Activated CD4-positive, alpha-beta T cell treated with anti-CD3 and anti-CD28 coated beads for 1 hour (primary cell): ENCODE results near the gene DGKH.
"Not testable (repeated sequence)": the region's sequence is repeated elsewhere in the genome, so short reads cannot be mapped to it uniquely, and the experiment has no call there.

Source experiments
- DNase-seq: peaks from one replicate; pipeline ENCODE4 v3.0.0-alpha.2; 2020

Gene DGKH

DNA sequence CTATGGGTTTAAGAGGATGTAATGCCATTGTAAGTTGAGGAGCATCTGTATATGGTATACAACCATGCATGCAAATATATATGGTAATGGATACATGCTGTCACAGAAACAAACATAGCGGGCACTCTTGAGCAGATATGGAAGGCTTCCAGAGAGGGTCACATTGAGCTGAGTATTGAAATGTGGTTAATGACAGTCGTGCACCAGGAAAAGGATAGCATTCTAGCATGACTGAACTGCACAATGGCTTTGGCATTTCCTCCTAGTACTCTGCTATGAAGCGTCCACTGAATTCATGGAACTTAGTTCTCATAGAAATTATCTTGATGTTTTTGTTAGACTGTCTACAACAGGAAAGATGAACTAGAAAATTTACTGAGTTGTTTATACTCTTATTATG is 25.2 kb downstream of the DGKH start:
- DNase-seq: no peak

DNA sequence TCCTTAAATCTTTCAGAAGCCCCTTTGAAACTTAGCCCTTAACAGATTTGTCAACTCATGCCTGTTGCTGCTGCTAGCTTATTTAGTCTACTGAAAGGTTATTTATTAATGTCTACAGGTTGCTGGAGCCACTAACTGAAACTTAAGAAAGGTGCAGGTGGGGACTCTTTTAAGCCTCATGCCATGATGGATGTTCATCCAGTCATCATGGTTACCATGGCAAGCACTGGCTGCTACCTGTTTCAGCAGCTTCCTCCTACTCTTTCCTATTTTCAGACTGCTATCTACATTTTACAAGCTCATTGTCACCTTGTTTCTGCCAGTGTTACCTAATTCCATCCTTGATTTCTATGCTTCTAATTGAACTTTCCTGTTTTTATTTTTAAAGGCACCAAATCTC is 27.1 kb downstream of the DGKH start:
- DNase-seq: no peak

DNA sequence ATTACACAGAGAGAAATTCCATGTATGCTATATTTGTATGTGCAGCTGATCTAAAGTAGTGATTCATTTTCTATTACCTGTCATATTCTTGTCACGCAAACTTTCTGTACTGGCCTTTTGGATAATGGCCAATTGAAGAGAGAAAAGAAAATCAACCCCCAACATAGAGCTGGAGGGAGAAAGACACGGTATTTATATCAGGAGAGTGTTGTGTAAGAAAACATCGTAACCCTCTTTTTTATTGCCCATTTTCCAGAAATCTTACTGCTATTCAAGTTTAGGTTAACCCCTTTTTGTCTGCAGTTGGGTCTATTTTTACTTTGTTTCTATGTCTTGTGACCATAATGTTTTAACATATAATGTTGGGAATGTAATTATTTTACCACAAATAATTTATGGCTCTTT is 27.9 kb downstream of the DGKH start:
- no peak for DNase-seq

DNA sequence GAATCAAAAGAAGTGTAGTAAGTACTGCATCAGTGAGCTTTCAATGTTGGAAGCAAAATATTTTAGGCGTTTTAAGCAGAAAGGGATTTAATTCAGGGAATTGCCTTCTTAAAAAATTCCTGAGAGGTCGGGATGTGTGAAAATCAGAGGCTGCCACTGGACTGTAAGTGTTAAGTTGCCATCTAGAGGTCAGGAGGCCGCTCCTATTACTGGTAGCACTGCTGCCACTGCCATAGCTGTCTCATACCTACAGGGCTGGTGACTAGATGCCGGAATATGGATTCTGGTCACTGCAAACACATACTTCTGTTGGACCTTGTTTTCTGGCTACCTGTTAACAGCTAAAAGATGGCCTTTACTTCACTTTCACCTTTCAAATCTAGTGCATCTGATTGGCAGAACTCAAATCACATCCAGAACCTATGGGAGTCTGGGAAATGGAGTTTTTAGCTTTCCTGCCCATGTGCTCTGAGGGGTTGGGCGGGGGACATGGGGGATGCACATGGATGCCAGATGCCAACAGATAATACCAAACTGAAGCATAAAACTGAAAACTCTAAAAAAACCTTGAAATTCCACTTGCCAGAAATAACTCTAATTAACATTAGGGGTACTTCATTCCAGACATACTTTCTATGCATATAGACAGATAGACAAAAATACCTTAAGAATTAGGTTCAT is 29.8 kb downstream of the DGKH start:
- DNase-seq: no peak

DNA sequence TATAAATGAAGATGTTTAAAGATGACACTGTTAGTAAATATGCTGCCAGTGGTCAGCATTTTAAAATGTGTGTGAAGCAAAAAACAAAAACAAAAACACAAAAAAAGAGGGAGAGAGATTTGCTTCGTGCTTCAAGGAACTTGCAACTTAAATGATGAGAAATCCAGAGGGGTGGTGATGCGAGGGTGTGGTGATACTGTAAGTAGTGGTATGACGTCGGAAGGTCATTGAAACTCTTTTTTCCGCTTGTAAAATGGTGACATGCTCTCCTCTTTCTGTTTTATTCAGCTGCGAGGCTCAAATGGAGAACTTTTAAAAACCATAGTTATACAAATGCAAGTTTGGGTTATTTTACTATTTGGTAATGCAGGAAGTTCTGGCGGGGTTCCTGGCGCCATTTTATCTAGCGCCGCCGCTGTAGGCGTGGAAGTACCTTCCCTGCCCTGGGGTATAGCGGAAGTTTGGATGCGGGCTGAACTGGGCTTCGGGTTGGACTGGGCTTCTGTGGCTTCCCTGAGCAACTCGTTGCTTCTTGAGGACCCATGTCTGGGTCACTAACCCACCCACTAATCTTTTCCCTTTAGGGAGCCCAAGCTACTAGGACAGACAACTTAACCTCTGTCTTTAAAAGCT is 34.8 kb downstream of the DGKH start:
- no peak for DNase-seq

DNA sequence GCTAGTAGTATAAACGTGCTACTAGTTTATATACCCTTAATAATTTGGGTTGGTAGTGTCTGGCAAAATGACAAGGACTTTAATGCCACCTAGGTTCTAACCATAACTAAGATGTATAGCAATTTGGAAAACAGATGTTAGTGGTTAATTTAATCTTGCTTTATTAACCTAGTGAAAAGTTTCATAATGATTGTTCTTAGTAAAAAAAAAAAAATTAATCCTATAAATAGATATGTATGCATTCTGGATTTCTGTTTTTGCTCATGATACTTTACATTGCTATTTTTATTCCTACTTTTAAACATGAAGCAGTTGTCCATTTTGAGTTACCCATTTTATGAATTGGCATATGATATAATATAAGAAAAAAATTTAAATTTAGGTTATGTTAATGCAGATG is 36.3 kb downstream of the DGKH start:
- DNase-seq: no peak

DNA sequence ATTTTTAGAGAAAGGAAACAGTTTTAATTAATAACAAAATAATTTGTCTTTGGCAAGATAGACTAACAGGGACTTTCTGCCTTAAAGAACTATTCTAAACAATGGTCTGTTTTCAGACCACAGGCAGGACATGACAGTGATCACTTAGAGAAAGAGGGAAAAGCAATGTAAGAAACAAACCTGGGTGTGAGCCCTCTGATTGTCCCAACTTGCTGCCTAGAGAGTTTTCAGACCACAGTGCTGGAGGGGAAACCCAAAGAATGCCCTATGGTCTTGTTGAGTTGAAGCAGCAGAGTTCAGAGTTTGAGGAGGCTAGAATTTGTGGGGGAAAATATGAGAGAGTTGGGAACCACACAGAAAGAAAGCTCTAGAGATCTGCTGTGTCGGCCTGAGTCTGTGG is 38.1 kb downstream of the DGKH start:
- DNase-seq: no peak

DNA sequence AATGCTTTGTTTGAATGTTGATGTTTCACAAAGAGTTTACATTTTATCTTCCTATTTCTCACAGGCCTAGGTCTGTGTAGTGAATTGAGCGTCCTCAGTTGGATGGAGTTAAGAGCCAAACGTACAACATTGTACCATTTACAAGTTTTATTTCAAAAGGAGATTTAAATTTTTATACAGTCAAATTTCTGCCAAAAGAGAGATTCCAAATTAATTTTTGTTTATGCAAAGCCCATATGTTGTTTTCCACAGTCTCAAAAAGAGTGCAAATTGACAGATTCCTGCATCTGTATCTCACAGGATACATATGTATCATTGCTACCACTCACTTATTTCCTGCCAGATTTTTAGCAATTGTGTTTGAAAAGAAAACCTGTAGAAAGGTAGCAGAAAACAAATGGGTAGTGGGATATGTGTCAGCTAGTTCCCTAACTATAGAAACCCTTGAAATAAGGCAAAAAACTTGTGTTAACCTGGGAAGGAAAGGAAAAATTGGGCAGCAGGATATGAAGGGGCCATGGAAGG is 46.1 kb downstream of the DGKH start:
- DNase-seq: no peak

DNA sequence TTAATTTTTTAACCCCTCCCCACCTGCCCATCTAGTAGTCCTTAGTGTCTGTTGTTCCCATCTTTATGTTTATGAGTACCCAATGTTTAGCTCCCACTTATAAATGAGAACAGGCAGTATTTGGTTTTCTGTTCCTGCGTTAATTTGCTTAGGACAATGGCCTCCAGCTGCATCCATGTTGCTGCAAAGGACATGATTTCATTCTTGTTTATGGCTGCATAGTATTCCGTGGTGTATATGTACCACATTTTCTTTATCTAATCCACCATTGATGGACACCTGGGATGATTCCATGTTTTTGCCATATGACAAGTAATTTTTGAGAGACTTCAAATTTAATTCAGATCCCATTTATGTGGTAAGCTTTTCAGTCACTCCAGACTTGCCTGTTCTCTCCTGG is 47.8 kb downstream of the DGKH start:
- DNase-seq: not testable (repeated sequence)

DNA sequence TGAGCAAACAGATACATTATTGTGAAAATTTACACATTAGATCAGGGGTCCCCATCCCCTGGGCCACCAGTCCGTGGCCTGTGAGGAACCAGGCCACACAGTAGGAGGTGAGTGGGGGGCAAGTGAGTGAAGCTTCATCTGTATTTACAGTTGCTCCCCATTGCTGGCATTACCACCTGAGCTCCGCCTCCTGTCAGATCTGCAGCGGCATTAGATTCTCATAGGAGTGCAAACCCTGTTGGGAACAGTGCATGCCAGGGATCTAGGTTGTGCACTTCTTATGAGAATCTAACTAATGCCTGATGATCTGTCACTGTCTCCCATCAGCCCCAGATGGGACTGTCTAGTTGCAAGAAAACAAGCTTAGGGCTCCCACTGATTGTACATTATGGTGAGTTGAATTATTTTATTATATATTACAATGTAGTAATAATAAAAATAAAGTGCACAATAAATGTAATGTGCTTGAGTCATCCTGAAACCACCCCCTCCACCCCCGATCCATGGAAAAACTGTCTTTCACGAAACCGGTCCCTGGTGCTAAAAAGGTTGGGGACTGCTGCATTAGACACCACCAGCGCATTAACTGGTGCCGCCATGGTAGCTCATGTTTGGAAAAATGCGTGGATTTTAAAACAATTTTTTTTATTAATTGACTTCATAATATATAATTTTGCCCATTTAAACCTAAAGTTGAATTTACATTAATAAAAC is 51.7 kb downstream of the DGKH start:
- no peak for DNase-seq

DNA sequence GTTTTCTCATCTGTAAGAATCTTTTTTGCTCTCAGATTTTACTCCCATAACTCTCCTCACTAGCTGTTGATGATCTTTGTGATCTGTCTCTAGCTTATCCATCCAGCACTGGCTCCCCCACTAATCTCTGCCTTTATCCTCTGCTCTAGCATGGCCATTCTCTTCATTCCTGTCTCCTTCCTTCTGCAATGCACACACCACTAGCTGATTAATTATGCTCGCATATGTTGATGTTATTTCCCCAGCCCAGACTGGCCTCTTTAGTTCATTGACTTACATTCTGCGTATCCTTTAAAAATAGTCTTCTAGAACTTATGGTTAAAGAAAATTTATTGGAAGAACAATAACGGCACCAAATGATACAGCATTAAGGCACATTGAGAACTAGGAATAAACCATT is 52.5 kb downstream of the DGKH start:
- no peak for DNase-seq

DNA sequence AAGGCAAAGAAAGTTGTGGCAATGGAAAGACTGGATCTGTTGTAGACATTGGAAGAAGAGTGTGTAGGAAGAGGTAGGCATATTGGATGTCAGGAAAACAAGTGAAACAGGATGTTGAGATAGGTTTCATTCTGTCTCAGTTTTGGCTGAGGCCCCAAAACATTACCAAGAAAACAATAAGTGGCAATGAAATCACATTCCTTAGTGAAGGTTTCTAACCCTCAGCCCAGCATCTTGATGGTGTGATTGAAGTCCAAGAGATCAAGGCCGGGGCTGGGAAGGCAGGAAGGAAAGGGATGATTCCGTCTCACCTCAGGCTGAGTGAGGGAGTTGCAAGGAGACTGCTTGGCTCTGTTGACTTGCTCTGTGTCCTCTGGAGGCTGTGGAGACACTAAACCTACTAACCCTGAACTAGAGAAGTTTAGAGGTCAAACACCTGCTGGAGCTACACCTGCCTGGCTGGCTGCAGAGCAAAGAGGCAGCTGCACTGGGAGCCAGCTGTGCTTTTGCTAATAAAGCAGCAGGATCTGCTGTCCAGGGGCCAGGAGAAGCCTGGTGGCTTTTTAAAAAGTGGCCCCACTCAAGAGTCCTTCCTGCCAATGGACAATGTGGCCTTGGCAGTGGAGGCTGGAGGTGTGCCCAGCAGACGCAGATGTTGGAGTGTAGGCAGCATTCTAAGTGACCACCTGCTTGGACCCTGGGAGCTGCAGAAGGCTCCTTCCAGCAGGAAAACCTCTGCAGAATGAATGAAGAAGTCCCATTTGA is 53.6 kb downstream of the DGKH start:
- DNase-seq: no peak

DNA sequence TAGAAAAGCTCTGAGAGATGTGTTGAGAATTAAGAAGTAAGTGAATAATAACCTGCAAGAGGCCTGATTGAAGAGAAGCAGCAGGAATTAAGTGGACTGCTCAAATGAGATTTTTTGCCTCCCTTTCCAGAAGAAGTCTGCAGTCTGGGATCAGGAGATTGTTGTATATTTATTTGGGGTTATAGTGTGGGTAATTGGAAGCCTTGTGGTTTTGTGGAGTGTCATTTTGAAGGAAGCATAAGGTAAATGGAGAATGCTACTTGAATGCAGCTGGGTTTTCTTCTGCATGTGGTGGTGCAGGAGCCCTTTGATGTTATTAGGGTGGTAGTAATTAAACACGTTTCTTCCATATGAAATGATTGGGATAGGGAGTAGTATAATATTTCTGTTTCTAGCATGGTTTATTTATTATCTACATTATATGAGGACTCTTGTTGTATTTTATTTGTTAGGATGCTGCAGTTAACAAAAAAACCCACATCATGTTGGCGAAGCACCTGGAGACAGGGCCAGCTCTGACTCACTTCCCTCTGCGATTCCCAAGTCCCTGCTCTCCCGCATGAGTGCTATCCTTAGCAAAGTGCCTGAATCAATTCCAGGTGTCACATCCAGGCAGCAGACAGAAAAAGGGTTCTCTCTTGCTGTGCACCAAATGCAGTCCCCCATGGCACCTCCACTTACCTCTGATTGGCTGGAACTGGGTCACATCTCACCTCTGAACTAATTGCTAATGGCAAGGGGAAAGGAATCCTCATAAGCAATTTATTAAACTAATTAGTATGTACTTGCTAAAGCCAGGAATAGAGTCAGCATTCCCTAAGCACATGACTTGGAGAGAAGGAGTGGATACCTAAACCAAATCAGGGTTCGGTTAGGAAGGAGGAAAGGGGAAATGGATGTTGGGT is 54.8 kb downstream of the DGKH start:
- no peak for DNase-seq

DNA sequence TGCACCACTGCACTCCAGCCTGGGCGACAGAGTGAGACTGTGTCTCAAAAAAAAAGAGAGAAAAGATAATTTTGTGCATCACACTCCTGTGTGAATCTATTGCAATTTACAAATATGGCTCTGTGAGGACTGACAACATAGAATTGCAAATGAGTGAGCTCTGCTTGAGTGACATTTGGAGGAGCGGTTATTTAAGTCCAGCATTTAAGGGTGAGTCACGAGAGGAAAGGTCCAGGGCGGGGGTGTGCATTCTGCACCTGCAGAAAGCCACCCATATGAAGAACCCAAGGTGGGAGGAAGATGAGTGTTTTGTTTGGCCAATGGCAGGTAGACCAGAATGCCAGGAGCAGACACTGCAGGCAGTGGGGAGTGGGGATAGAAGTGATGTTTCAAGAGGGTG is 58.5 kb downstream of the DGKH start:
- DNase-seq: no peak

DNA sequence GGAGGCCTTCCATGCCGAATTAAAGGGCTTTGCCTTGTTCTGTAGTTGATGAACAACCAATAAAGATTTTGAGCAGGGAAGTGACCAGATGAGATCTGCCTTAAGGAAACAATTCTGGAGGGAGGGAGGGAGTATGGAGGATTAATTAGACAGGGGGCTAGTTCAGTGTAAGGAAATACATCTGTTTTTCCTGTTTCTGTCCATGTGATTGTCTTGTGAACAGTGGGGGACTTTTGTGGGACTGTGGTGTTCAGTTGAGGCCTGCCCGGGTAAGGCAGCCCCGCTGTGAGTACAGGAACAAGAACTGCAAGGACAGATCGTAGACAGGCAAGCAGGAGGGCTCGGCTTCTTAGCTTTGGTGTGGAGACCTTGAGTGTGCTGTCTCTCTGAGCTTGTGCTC is 59.0 kb downstream of the DGKH start:
- DNase-seq: no peak

DNA sequence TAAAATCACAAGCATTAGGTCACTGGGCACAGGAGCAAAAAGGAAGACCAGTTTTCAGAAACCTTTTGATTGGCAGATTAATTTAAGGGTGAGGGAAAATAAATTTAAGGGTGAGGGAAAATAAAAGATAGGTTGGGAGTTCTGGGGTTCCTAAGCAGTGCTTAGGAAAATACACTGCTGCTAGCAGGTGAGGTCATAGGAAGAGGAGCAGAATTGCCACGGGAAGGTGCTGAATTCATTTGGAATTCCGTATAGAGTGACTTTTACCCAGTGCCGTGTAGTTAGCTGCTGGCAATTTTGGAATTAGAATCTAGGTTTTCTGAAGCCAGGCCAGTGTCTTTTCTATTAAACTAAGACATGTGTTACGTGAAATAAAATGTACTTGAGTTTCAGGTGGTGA is 59.8 kb downstream of the DGKH start:
- DNase-seq: no peak

DNA sequence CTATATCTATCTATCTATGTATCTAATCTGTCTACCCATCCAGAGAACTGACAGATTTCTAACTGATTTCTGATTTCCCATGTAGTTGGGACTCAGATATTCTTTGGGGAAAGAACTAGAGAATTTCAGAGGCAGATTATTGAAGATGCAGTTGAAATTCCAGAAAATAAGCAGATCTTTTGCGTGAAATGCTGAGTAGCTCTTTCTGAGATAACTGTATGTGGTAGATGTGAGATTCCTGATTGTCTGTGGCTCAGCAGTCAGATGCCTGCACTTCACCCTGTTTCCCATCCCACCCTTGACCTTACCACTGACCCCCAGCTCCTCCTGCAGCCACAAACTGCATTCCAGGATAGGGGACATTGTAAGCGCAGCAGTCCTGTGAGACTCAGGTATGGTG is 61.5 kb downstream of the DGKH start:
- no peak for DNase-seq

DNA sequence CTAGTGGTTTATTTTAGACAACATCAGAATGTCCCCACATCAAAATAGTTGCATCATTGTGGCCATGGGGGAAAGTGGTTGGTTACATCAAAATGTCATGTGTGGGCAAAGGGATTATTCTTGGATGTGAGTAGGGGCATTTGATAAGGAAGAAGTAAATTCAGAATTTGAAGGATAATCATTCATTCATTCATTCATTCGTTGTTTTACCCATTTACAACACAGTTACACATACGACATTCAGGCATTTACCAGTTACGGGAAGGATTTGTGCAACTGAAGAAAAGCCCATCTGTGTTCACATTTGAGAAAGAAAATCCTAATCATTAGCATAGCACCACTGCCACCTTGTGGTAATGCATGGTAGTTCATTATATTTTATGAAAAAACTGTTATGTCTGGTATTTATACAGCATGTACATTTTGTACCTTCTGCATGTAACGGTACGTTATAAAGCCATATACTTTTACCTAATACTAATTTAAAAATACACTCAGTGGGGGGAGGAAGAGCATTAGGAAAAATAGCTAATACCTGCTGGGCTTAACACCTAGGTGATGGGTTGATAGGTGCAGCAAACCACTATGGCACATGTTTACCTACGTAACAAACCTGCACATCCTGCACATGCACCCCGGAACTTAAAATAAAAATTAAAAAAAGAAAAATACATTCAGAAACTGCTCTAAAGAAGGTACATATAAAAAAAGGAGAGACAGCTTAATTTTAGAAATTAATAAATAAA is 62.1 kb downstream of the DGKH start:
- no peak for DNase-seq

DNA sequence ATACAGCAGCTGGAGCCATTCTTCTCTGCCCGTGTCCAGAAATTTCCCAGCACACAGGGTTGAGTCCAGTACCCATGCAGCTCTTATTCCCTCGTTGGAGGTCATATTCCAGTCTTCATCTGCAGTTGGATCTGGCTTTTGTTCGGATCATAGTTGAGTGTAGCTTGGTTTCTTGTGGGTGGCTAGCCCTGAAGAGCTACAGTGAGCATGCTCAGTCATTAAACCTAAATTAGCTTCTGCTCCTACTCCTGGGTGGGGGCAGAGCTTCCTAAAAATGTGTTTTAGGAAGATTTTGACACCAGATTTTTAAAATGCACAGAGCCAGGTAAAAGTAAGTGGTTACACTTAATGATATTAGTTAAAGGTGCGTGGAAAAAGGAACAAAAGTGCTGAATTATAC is 64.4 kb downstream of the DGKH start:
- DNase-seq: no peak

DNA sequence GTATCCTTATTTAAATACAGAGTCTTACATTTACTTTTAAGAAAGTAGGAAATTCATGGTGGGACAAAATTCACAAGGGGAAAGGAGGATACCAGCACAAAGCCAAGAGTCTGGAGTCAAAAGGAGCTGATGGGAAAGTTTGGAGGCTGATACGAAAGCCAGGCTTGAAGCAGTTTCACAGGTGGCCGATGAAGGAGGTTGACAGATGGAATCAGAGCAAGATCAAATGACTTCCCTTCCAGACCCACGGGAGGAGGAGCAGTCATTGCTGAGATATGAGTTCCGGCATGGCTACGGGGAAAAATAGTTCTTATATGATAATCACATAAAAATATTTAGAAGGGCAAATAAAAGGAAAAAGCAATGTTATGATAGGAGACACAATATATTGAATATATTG is 65.0 kb downstream of the DGKH start:
- DNase-seq: no peak

DNA sequence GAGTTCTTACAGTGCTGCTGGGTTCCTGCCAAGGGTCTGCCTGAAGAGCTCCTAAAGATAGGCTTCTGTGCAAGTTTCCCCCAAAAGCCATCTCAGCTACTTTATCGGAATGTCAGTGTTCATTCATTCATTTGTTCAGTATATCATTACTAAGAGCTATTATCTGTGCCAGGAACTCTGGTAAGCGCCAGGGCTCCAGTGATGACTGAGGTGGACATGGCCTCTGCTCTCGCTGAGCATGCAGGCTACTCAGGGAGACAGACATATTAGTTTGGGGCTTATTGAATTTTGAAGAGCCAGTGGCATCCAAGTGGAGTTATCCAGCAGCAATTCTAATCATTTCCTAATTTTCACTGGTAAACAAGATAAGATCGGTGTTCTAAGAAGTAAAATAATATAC is 65.8 kb downstream of the DGKH start:
- no peak for DNase-seq

DNA sequence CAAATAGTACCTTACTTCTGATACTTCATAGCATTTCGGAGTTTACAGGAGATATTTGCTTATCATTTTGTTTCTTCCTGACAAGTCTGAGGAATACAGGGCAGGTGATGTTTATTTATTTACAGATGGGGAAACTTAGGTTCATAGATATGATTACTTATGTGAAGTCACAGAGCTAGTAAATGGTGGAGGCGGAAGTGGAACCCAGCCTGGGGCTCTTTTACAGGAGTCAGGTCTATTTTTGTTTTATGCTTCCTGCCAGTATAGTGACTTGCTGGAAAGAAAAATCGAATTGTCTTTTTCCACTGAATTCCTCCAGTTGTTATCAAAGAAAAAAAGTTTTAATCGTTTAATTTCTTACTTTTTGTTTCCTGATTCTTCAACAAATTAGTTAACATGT is 66.5 kb downstream of the DGKH start:
- DNase-seq: no peak
